Measurements from ENCODE around the gene USP32.

USP32 gene

DNA sequence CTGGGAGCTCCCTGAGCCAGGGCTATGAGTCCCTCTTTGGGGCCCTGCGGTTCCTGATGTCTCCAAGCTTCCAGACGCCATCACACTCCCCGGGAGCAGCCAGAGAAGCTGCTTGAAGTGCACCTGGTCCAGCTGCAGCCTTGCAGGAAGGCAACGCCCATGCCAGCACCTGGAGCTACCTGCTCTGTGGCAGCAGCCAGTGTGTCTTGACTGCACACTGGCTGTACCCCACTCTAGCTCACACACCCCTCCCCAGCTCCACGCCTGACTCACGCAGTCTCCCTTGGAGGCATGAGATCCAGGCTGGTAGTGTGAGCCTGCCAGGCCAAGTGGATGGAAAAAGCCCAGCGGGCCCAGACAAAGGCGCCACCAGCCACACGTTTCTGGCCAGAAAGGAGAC lies 63.3 kb downstream of the USP32 start:
- peaks cover 5% of the 10 kb centered on the region; the same call in 1 of the 2 replicates for H3K36me3 ChIP-seq (ENCODE audit: insufficient read depth, low read length)
- H3K9me3 ChIP-seq (ENCODE audit: low read length), result peaks cover 4% of the 10 kb centered on the region; the same call in 1 of the 2 replicates
- no peak overlapping the region for H2AFZ ChIP-seq (ENCODE audit: low read length)
- TF ChIP-seq EZH2 (IDR thresholded peaks at IDR 0.05; ENCODE audit: borderline replicate concordance, low read length), result no peak
- TF ChIP-seq, protein P1, sequence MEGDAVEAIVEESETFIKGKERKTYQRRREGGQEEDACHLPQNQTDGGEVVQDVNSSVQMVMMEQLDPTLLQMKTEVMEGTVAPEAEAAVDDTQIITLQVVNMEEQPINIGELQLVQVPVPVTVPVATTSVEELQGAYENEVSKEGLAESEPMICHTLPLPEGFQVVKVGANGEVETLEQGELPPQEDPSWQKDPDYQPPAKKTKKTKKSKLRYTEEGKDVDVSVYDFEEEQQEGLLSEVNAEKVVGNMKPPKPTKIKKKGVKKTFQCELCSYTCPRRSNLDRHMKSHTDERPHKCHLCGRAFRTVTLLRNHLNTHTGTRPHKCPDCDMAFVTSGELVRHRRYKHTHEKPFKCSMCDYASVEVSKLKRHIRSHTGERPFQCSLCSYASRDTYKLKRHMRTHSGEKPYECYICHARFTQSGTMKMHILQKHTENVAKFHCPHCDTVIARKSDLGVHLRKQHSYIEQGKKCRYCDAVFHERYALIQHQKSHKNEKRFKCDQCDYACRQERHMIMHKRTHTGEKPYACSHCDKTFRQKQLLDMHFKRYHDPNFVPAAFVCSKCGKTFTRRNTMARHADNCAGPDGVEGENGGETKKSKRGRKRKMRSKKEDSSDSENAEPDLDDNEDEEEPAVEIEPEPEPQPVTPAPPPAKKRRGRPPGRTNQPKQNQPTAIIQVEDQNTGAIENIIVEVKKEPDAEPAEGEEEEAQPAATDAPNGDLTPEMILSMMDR (IDR thresholded peaks at IDR 0.05; ENCODE audit: low read length), result no peak
- H4K20me1 ChIP-seq (ENCODE audit: insufficient read depth, low read length), result no peaks in the 10 kb centered on the region
- H3K9ac ChIP-seq (ENCODE audit: low read length), result no peak overlapping the region
- no peaks in the 10 kb centered on the region for H3K79me2 ChIP-seq (ENCODE audit: insufficient read depth, low read length)
- H3K4me1 ChIP-seq (ENCODE audit: insufficient read depth, low read length, severe bottlenecking), result no peaks in the 10 kb centered on the region
- H3F3A ChIP-seq (ENCODE audit: insufficient read depth, low read length), result no peaks in the 10 kb centered on the region
- no peaks in the 10 kb centered on the region for H3K9me2 ChIP-seq (ENCODE audit: low read depth, low read length)
- no peak overlapping the region for H3K27ac ChIP-seq (ENCODE audit: low read depth, low read length, poor library complexity, severe bottlenecking)
- H3K4me2 ChIP-seq (ENCODE audit: low read length), result no peak overlapping the region
- H3K4me3 ChIP-seq (ENCODE audit: low read depth, low read length, poor library complexity, severe bottlenecking), result no peak overlapping the region
- no peaks in the 10 kb centered on the region for H3K27me3 ChIP-seq (ENCODE audit: insufficient read depth, low read length)

DNA sequence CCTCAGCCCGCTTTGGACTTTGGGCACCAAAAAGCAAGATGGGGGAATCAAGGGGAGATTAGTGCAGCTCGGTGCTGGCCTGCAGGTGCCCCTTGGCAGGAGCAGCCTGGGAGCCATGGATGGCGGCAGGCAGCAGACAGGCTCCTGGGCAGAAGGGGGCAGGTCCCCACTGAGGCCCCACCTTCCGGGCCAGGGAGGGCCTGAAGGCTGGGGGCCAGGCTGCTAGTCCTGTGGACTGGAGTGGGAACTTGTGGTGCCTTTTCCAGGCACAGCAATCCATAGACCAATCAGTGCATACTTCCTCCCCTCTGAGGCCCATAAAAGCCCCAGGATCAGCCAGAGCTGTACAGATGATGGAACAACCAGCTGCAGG lies 64.0 kb downstream of the USP32 start:
- no peak overlapping the region for H3K4me2 ChIP-seq (ENCODE audit: low read length)
- H3K4me1 ChIP-seq (ENCODE audit: insufficient read depth, low read length, severe bottlenecking), result no peaks in the 10 kb centered on the region
- H3K9me3 ChIP-seq (ENCODE audit: low read length), result peaks cover 4% of the 10 kb centered on the region; the same call in 1 of the 2 replicates
- H3K79me2 ChIP-seq (ENCODE audit: insufficient read depth, low read length), result no peaks in the 10 kb centered on the region
- TF ChIP-seq, protein P1 (IDR thresholded peaks at IDR 0.05; ENCODE audit: low read length), result no peak
- H3K9me2 ChIP-seq (ENCODE audit: low read depth, low read length), result no peaks in the 10 kb centered on the region
- H4K20me1 ChIP-seq (ENCODE audit: insufficient read depth, low read length), result no peaks in the 10 kb centered on the region
- no peak overlapping the region for H3K27ac ChIP-seq (ENCODE audit: low read depth, low read length, poor library complexity, severe bottlenecking)
- H3K27me3 ChIP-seq (ENCODE audit: insufficient read depth, low read length), result no peaks in the 10 kb centered on the region
- no peaks in the 10 kb centered on the region for H3F3A ChIP-seq (ENCODE audit: insufficient read depth, low read length)
- no peak overlapping the region for H3K9ac ChIP-seq (ENCODE audit: low read length)
- peaks cover 5% of the 10 kb centered on the region; the same call in 1 of the 2 replicates for H3K36me3 ChIP-seq (ENCODE audit: insufficient read depth, low read length)
- H3K4me3 ChIP-seq (ENCODE audit: low read depth, low read length, poor library complexity, severe bottlenecking), result no peak overlapping the region
- H2AFZ ChIP-seq (ENCODE audit: low read length), result no peak overlapping the region

DNA sequence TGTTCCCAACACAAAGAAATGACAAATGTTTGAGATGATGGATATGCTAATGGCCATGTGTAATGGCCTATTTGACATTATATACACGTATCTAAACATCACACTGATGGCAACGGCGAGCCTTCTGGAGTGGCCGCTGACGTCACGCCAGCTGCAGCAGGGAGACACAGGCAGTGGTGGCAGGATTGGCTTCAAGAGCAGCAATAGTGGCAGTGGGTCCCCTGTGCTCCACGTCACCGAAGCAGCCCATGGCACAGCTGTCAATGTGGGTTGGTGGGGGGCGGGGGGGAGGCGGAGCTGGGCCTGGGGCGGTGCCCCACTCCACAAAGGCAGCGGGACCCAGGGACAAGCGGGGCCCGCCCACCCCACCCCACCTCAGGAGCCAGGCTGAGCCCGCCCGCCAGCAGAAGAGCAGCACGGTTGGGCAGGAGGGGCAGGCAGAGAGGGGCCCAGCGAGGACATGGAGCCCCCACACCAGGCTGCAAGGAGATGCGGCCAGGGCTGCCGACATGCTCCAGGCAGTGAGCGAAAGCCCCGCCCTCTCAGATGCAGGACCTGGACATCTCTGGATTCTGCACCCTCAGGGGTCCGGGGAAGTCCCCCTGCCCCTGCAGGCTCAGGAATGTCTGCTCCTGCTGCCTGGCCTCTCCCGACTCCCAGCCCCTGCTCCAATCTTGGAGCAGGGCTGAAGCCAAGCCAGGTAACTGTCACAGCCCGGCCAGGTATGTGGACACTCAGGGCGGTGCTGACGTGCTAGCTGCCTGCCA lies 64.6 kb downstream of the USP32 start:
- H2AFZ ChIP-seq (ENCODE audit: low read length), result no peak overlapping the region
- H3K9ac ChIP-seq (ENCODE audit: low read length), result no peak overlapping the region
- no peaks in the 10 kb centered on the region for H3K79me2 ChIP-seq (ENCODE audit: insufficient read depth, low read length)
- H3K27ac ChIP-seq (ENCODE audit: low read depth, low read length, poor library complexity, severe bottlenecking), result no peak overlapping the region
- H3K36me3 ChIP-seq (ENCODE audit: insufficient read depth, low read length), result peaks cover 5% of the 10 kb centered on the region; the same call in 1 of the 2 replicates
- no peaks in the 10 kb centered on the region for H3K4me1 ChIP-seq (ENCODE audit: insufficient read depth, low read length, severe bottlenecking)
- no peak for TF ChIP-seq EZH2 (IDR thresholded peaks at IDR 0.05; ENCODE audit: borderline replicate concordance, low read length)
- TF ChIP-seq, protein P1 (IDR thresholded peaks at IDR 0.05; ENCODE audit: low read length), result no peak
- H3K27me3 ChIP-seq (ENCODE audit: insufficient read depth, low read length), result no peaks in the 10 kb centered on the region
- H3F3A ChIP-seq (ENCODE audit: insufficient read depth, low read length), result no peaks in the 10 kb centered on the region
- H4K20me1 ChIP-seq (ENCODE audit: insufficient read depth, low read length), result no peaks in the 10 kb centered on the region
- H3K4me2 ChIP-seq (ENCODE audit: low read length), result no peak overlapping the region
- peaks cover 4% of the 10 kb centered on the region; the same call in 1 of the 2 replicates for H3K9me3 ChIP-seq (ENCODE audit: low read length)
- no peaks in the 10 kb centered on the region for H3K9me2 ChIP-seq (ENCODE audit: low read depth, low read length)
- H3K4me3 ChIP-seq (ENCODE audit: low read depth, low read length, poor library complexity, severe bottlenecking), result no peak overlapping the region

Data from OCI-LY1 (cell line).